ENCODE results near the gene PTPRG. TPM values are rescaled to one million over a fixed set of nuclear protein-coding genes. Genes with fewer than 3 reads are reported as not detected.

PTPRG gene
- total RNA-seq, 1 experiment from 2014 or later = 69.3 TPM

- no peaks in the 10 kb centered on the region for H3K9me3 Mint-ChIP-seq
- H3K4ac ChIP-seq (ENCODE audit: low read depth, low read length) = no peak overlapping the region
- H2BK12ac ChIP-seq (ENCODE audit: insufficient read length, low read depth, low read length) = no peak overlapping the region
- WGBS (ENCODE audit: extremely low coverage, insufficient read length, low lambda C conversion rate) = no CpG with 5 or more reads among the region's 2 CpGs
- no peaks in the 10 kb centered on the region for H3K4me1 ChIP-seq (ENCODE audit: insufficient read depth, low read length)
- H4K8ac ChIP-seq (replicated peaks; ENCODE audit: insufficient read length, low read depth, low read length) = no peak overlapping the region
- no peak overlapping the region for H3K14ac ChIP-seq (ENCODE audit: insufficient read depth, low read length)
- no peak overlapping the region for H2AK5ac ChIP-seq (ENCODE audit: insufficient read length, low read length)
- TF ChIP-seq CTCF (conservative IDR thresholded peaks at IDR 0.05) = no peak
- no peak overlapping the region for H3K56ac ChIP-seq (ENCODE audit: insufficient read length, low read depth, low read length)
- no peak overlapping the region for H3K4me3 Mint-ChIP-seq
- no peak overlapping the region for H2BK120ac ChIP-seq (ENCODE audit: low read depth, low read length, poor library complexity, severe bottlenecking)
- H2BK20ac ChIP-seq (ENCODE audit: low read depth, low read length, poor library complexity, severe bottlenecking) = no peak overlapping the region
- no peak for DNase-seq
- no peaks in the 10 kb centered on the region for H3K23me2 ChIP-seq (ENCODE audit: insufficient read length, low read depth, low read length, poor library complexity, severe bottlenecking)
- no peak overlapping the region for H3K18ac ChIP-seq (ENCODE audit: insufficient read length, low read depth, low read length)
- no peak overlapping the region for H3K27ac Mint-ChIP-seq
- no peak overlapping the region for H3K4me2 ChIP-seq (ENCODE audit: insufficient read depth, insufficient read length, low read length)
- no peak overlapping the region for H3K27ac ChIP-seq (ENCODE audit: insufficient read length, low read depth, low read length)
- no peaks in the 10 kb centered on the region for H4K20me1 ChIP-seq (ENCODE audit: control insufficient read depth, insufficient read depth, insufficient read length)
- no peaks in the 10 kb centered on the region for H3K9me3 ChIP-seq (ENCODE audit: control insufficient read depth, low read depth, low read length)
- H3K79me1 ChIP-seq (ENCODE audit: insufficient read depth, low read depth, low read length, poor library complexity, severe bottlenecking) = no peaks in the 10 kb centered on the region
- H3K36me3 Mint-ChIP-seq (ENCODE audit: insufficient read depth in 1 of 3, low read depth in 3 of 3) = peaks cover 4 to 12% (median 5%) of the 10 kb centered on the region in 3 experiments; a peak in 5 of 7 replicates
- no peak overlapping the region for H2AFZ ChIP-seq (ENCODE audit: low read length)
- H2BK5ac ChIP-seq (ENCODE audit: insufficient read length, low read length) = no peak overlapping the region
- H4K5ac ChIP-seq (ENCODE audit: insufficient read length, low read depth, low read length) = no peak overlapping the region
- H3K23ac ChIP-seq (ENCODE audit: insufficient read length, low read depth, low read length) = no peak overlapping the region
- no peaks in the 10 kb centered on the region for H3K4me1 Mint-ChIP-seq
- no peak overlapping the region for H3T11ph ChIP-seq (ENCODE audit: low read length)
- H3K9ac ChIP-seq (ENCODE audit: extremely low read depth, insufficient read length, low read length) = no peak overlapping the region
- no peaks in the 10 kb centered on the region for H3K27me3 Mint-ChIP-seq (ENCODE audit: low read depth)
- no peaks in the 10 kb centered on the region for H3K27me3 ChIP-seq (ENCODE audit: insufficient read depth, low read length)
- H3K79me2 ChIP-seq (ENCODE audit: insufficient read depth, low read length) = no peaks in the 10 kb centered on the region
- H2BK15ac ChIP-seq (ENCODE audit: low read depth, low read length) = no peak overlapping the region
- H4K91ac ChIP-seq (ENCODE audit: insufficient read length, low read depth, low read length) = no peak overlapping the region
Observed at GRCh38 chr3:62295571-62295970, 734.2 kb downstream of the PTPRG start.
